ENCODE results near the gene CELA2A.

The CELA2A gene

GRCh38 chr1:15456313-15456954 is at the start of gene CELA2A:
Gene CELA2A, plus strand, starts transcription at chr1:15456732. Its CDS starts 22 bp downstream, at chr1:15456754.
- no peak for DNase-seq

- DNase-seq: no peak
These were observed 49.0 kb upstream of the CELA2A start for GRCh38 chr1:15407580-15407979.

GRCh38 chr1:15408890-15409387 is 47.6 kb upstream of the CELA2A start:
- DNase-seq: no peak

- peak; percentile 82 for DNase-seq
These were observed 46.9 kb upstream of the CELA2A start, which contains the start of gene EFHD2 for GRCh38 chr1:15409388-15410222. Gene EFHD2, plus strand, starts transcription at chr1:15409888. Its CDS starts 84 bp downstream, at chr1:15409972.

GRCh38 chr1:15410223-15410883 is 46.2 kb upstream of the CELA2A start:
- DNase-seq: no peak

GRCh38 chr1:15410884-15411245 is 45.7 kb upstream of the CELA2A start:
- no peak for DNase-seq

- DNase-seq: no peak
These were observed 44.9 kb upstream of the CELA2A start for GRCh38 chr1:15411593-15412137.

- DNase-seq: no peak
These were observed 44.2 kb upstream of the CELA2A start for GRCh38 chr1:15412175-15412800.

GRCh38 chr1:15412843-15413242 is 43.7 kb upstream of the CELA2A start:
- no peak for DNase-seq

GRCh38 chr1:15413563-15414444 is 42.7 kb upstream of the CELA2A start:
- DNase-seq: no peak

- no peak for DNase-seq
These were observed 42.0 kb upstream of the CELA2A start for GRCh38 chr1:15414445-15414983.

GRCh38 chr1:15417059-15417934 is 39.2 kb upstream of the CELA2A start:
- no peak for DNase-seq

GRCh38 chr1:15418806-15419515 is 37.6 kb upstream of the CELA2A start:
- DNase-seq: no peak

- no peak for DNase-seq
These were observed 35.6 kb upstream of the CELA2A start for GRCh38 chr1:15420853-15421465.

GRCh38 chr1:15422871-15423270 is 33.7 kb upstream of the CELA2A start:
- no peak for DNase-seq

GRCh38 chr1:15423355-15424077 is 33.0 kb upstream of the CELA2A start:
- DNase-seq: no peak

- no peak for DNase-seq
These were observed 32.3 kb upstream of the CELA2A start for GRCh38 chr1:15424146-15424667.

- DNase-seq: no peak
These were observed 31.6 kb upstream of the CELA2A start for GRCh38 chr1:15424981-15425380.

Measured in 8988T (cell line).